SIG-M5 (cell line): Measurements from ENCODE around the gene JRKL.
"Not testable (repeated sequence)": the region's sequence is repeated elsewhere in the genome, so short reads cannot be mapped to it uniquely, and the experiment has no call there.

ENCODE experiments used
- DNase-seq: peaks from one replicate; lab custom pipeline; 2025; lab: John Stamatoyannopoulos, UW

JRKL gene

GRCh38 chr11:96394773-96395172, 5.0 kb downstream of the JRKL start:
- DNase-seq = no peak

GRCh38 chr11:96396637-96397036, 6.8 kb downstream of the JRKL start:
- DNase-seq = no peak

GRCh38 chr11:96397863-96398262, 8.1 kb downstream of the JRKL start:
- DNase-seq = no peak

- DNase-seq = no peak
These were observed 10.9 kb downstream of the JRKL start for GRCh38 chr11:96400697-96401096.

DNA sequence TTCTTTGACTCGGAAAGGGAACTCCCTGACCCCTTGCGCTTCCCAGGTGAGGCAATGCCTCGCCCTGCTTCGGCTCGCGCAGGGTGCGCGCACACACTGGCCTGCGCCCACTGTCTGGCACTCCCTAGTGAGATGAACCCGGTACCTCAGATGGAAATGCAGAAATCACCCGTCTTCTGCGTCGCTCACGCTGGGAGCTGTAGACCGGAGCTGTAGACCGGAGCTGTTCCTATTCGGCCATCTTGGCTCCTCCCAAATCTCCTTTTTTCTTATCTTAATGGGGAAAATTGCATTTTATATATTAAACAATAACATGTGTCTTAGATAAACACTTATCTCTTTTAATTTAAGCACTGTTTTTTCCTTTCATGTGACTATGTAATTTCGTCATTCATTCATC, 21.6 kb downstream of the JRKL start:
- DNase-seq = not testable (repeated sequence)

DNA sequence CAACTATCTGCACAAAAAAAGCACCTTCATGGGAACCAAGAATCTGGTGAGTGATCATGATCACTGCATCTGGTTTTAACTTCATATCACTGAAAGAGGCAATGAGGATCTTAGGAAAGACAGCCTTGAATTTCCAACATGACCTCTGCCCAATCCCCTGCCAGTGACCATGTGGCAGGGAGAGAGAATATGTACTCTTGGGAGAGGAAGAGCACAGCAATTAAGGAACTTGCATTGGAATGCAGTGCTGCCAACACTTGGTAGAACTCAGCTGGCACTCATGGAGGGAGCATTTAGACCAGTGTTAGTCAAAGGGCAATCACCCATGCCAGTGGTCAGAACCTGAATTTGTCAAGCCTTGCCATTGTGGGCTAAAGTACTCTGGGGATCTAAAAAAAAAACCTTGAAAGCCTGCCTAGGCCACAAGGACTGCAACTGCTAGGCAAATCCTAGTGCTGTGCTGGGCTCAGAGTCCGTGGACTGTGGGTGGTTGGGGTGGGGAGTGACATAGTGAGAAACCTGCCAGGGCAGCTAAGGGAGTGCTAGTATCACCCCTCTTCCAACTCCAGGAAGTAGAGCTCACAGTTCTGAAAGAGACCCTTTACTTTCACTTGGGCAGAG, 23.1 kb downstream of the JRKL start:
- DNase-seq = no peak

GRCh38 chr11:96413408-96413807, 23.6 kb downstream of the JRKL start:
- no peak for DNase-seq

- no peak for DNase-seq
These were observed 34.9 kb downstream of the JRKL start for GRCh38 chr11:96424693-96425092.

- DNase-seq = no peak
These were observed 40.9 kb downstream of the JRKL start for GRCh38 chr11:96430668-96431067.

DNA sequence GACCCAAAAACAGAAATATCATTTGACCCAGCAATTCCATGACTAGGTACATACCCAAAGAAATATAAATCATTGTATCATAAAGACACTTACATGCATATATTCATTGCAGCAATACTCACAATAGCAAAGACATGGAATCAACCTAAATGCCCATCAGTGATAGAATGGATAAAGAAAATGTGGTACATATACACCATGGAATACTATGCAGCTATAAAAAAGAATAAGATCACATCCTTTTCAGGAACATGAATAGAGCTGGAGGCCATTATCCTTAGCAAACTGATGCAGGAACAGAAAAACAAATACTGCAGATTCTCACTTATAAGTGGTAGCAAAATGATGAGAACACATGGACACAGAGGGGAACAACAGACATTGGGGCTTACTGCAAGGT, 42.8 kb downstream of the JRKL start:
- not testable (repeated sequence) for DNase-seq
